SU-DHL-6 (cell line): ENCODE data around the gene DUSP9.

Source experiments
- CTCF ChIP-seq: fragments of 200-600 bp; sonication (generic); IDR thresholded peaks from one replicate; pipeline ENCODE4 v1.5.1; 2017; ENCODE audit warnings: antibody characterized with exemption, mild to moderate bottlenecking, low read length, moderate library complexity; ENCODE audit not compliant: insufficient read depth, poor library complexity, severe bottlenecking
- EZH2phosphoT487 ChIP-seq: fragments of 200-600 bp; sonication (generic), shearing (Covaris generic); conservative IDR thresholded peaks from 2 replicates; pipeline ENCODE4 v1.6.1; 2018; ENCODE audit warnings: mild to moderate bottlenecking, antibody characterized with exemption, low read length, moderate library complexity, mixed read lengths

- no peak for TF ChIP-seq CTCF
- no peak for TF ChIP-seq EZH2phosphoT487
These were observed 46.4 kb downstream of the DUSP9 start for GRCh38 chrX:153693216-153694086.
